GM23338 (cell line): ENCODE results near the gene COMP. TPM values are rescaled to one million over a fixed set of nuclear protein-coding genes. Genes with fewer than 3 reads are reported as not detected.

Experiments used
- ATAC-seq: fragments of 200-7000 bp; cut with Tn5 transposase; 3 replicates; pipeline ENCODE4 v1.9.1; 2020
- DNase-seq: peaks from one replicate; pipeline ENCODE4 v3.0.0-alpha.2; 2015; ENCODE audit warnings: low spot score
- H2AFZ ChIP-seq: fragments of 200-600 bp; sonication (generic); 2 replicates; pipeline ENCODE4 v1.8.0; 2016; ENCODE audit warnings: antibody characterized with exemption, mild to moderate bottlenecking, moderate library complexity
- H3F3A ChIP-seq: fragments of 200-600 bp; sonication (generic); replicated peaks from 2 replicates; pipeline ENCODE4 v1.8.0; 2017; ENCODE audit warnings: antibody characterized with exemption, mixed run types, low read depth
- H3K27ac ChIP-seq: fragments of 200-600 bp; sonication (generic); 2 replicates; pipeline ENCODE4 v1.6.1; 2016; ENCODE audit warnings: low read depth
- H3K27me3 ChIP-seq: fragments of 200-600 bp; sonication (generic); 2 replicates; pipeline ENCODE4 v1.8.0; 2016; ENCODE audit warnings: mild to moderate bottlenecking, mixed run types, moderate library complexity; ENCODE audit not compliant: insufficient read depth
- H3K36me3 ChIP-seq: fragments of 200-600 bp; sonication (generic); 2 replicates; pipeline ENCODE4 v1.8.0; 2016; ENCODE audit warnings: mild to moderate bottlenecking; ENCODE audit not compliant: insufficient read depth
- H3K4me1 ChIP-seq: fragments of 200-600 bp; sonication (generic); 2 replicates; pipeline ENCODE4 v1.8.0; 2016; ENCODE audit warnings: mild to moderate bottlenecking, moderate library complexity; ENCODE audit not compliant: insufficient read depth
- H3K4me2 ChIP-seq: fragments of 200-600 bp; sonication (generic); 2 replicates; pipeline ENCODE4 v1.7.1; 2017; ENCODE audit warnings: mixed run types
- H3K4me3 ChIP-seq: fragments of 200-600 bp; sonication (generic); 2 replicates; pipeline ENCODE4 v1.6.1; 2016; ENCODE audit warnings: mixed run types
- H3K79me2 ChIP-seq: fragments of 200-600 bp; sonication (generic); replicated peaks from 2 replicates; pipeline ENCODE4 v1.8.0; 2017; ENCODE audit warnings: mild to moderate bottlenecking; ENCODE audit not compliant: insufficient read depth
- H3K9me2 ChIP-seq: fragments of 200-600 bp; sonication (generic); 2 replicates; pipeline ENCODE4 v1.8.0; 2017; ENCODE audit not compliant: insufficient read depth
- H4K20me1 ChIP-seq: fragments of 200-600 bp; sonication (generic); replicated peaks from 2 replicates; pipeline ENCODE4 v1.8.0; 2017; ENCODE audit warnings: mild to moderate bottlenecking; ENCODE audit not compliant: insufficient read depth
- H3K27ac Mint-ChIP-seq: 2 replicates; pipeline ENCODE4 v1.8.0; 2020; ENCODE audit warnings: inconsistent platforms, mild to moderate bottlenecking, moderate library complexity, mixed read lengths
- H3K27me3 Mint-ChIP-seq: 3 replicates; pipeline ENCODE4 v1.8.0; 2022; ENCODE audit warnings: low read depth, mild to moderate bottlenecking, moderate library complexity, mixed read lengths, inconsistent platforms; ENCODE audit not compliant: insufficient read depth, poor library complexity
- H3K36me3 Mint-ChIP-seq: 3 replicates; pipeline ENCODE4 v1.8.0; 2021; ENCODE audit warnings: low read depth, mild to moderate bottlenecking, inconsistent platforms, moderate library complexity, mixed read lengths
- H3K4me1 Mint-ChIP-seq: 3 replicates; pipeline ENCODE4 v1.8.0; 2020; ENCODE audit warnings: mild to moderate bottlenecking, inconsistent platforms, mixed read lengths
- H3K4me3 Mint-ChIP-seq: 3 replicates; pipeline ENCODE4 v1.8.0; 2021; ENCODE audit warnings: moderate library complexity, mild to moderate bottlenecking, inconsistent platforms, mixed read lengths
- H3K9me3 Mint-ChIP-seq: 3 replicates; pipeline ENCODE4 v1.8.0; 2020; ENCODE audit warnings: moderate library complexity, mild to moderate bottlenecking, inconsistent platforms, mixed read lengths
- CREB1 ChIP-seq: fragments of 250-450 bp; sonication (Bioruptor Pico); IDR thresholded peaks from 2 replicates; pipeline ENCODE4 v1.5.0; 2020; ENCODE audit warnings: low read depth, mild to moderate bottlenecking, moderate library complexity
- CTCF ChIP-seq, 2 experiments: fragments of 200-600 bp in 1 of 2; sonication (generic) in 1 of 2; conservative IDR thresholded peaks; 2 replicates each; pipeline versions ENCODE4 v1.5.1 to v1.6.1; 2016 to 2017; ENCODE audit warnings: antibody characterized with exemption in 2 of 2, low read depth in 2 of 2, mild to moderate bottlenecking in 2 of 2, moderate library complexity in 1 of 2
- ETS1 ChIP-seq: IDR thresholded peaks from 2 replicates; pipeline ENCODE4 v1.6.1; 2016; ENCODE audit warnings: antibody characterized with exemption
- EZH2 ChIP-seq: fragments of 200-600 bp; sonication (generic); IDR thresholded peaks from one replicate; pipeline ENCODE4 v1.8.0; 2017; ENCODE audit warnings: antibody characterized with exemption, mild to moderate bottlenecking, low read depth; ENCODE audit not compliant: unreplicated experiment
- EZH2phosphoT487 ChIP-seq: fragments of 200-600 bp; sonication (generic); IDR thresholded peaks from one replicate; pipeline ENCODE4 v1.8.1; 2018; ENCODE audit warnings: antibody characterized with exemption; ENCODE audit not compliant: unreplicated experiment
- JUNB ChIP-seq: IDR thresholded peaks from one replicate; pipeline ENCODE4 v1.6.1; 2016; ENCODE audit warnings: antibody characterized with exemption; ENCODE audit not compliant: unreplicated experiment
- REST ChIP-seq: IDR thresholded peaks from one replicate; pipeline ENCODE4 v1.6.1; 2018; ENCODE audit warnings: antibody characterized with exemption; ENCODE audit not compliant: unreplicated experiment
- STAT1 ChIP-seq: IDR thresholded peaks from one replicate; pipeline ENCODE4 v1.6.1; 2016; ENCODE audit warnings: antibody characterized with exemption; ENCODE audit not compliant: unreplicated experiment
- ZNF114 ChIP-seq: fragments of 250-450 bp; sonication (Bioruptor Pico); IDR thresholded peaks from 2 replicates; pipeline ENCODE4 v1.5.0; 2020; ENCODE audit warnings: mild to moderate bottlenecking, moderate library complexity
- ZNF331 ChIP-seq: fragments of 250-450 bp; sonication (Bioruptor Pico); IDR thresholded peaks from 2 replicates; pipeline ENCODE4 v1.5.0; 2020; ENCODE audit warnings: low read depth, mild to moderate bottlenecking, moderate library complexity
- polyA plus RNA-seq: library from polyadenylated mRNA; unstranded; fragments of >200 nt; fragmentation: Nextera tagmentation; extraction: Ambion mirVana; gene quantifications from 2 replicates; pipeline ENCODE4 v1.2.1, GENCODE V29; 2016
- total RNA-seq: library from RNA; depleted of rRNA; stranded (reverse); fragments of >200 nt; shearing (Covaris generic); gene quantifications from 2 replicates; pipeline ENCODE4 v1.2.3, GENCODE V29; 2014

COMP gene
- total and polyA plus RNA-seq, 2 experiments from 2014 or later = 0.58 to 0.63 TPM

- Histone ChIP-seq H3K79me2 (no peaks in the 10 kb centered on the region), H2AFZ (no peak overlapping the region), H3K27me3 (peaks cover 36% of the 10 kb centered on the region), H3K4me2 (no peak overlapping the region), H3F3A (0 out of 2 replicates have a peak, but pooled peaks cover 3% of the 10 kb centered on the region), H3K36me3 (no peaks in the 10 kb centered on the region), H4K20me1 (peaks cover 7% of the 10 kb centered on the region), H3K27ac (no peak overlapping the region), H3K4me1 (no peaks in the 10 kb centered on the region), H3K4me3 (no peak overlapping the region), H3K9me2 (no peaks in the 10 kb centered on the region)
- no peaks in the 10 kb centered on the region for H3K9me3 Mint-ChIP-seq
- H3K27ac Mint-ChIP-seq = no peak overlapping the region
- DNase-seq = no peak
- peaks cover 34% of the 10 kb centered on the region for H3K27me3 Mint-ChIP-seq
- TF ChIP-seq ZNF114 (CRISPR knock-in tag) (no peak), STAT1 (no peak), JUNB (no peak)
- no peaks in the 10 kb centered on the region for H3K36me3 Mint-ChIP-seq
- H3K4me3 Mint-ChIP-seq = no peak overlapping the region
- ATAC-seq = no peak
- H3K4me1 Mint-ChIP-seq = peaks cover 8% of the 10 kb centered on the region; the same call in 2 of the 3 replicates
These were observed 29.5 kb downstream of the COMP start for GRCh38 chr19:18761531-18762110.

GRCh38 chr19:18760440-18761383, 30.4 kb downstream of the COMP start:
- H3K27ac Mint-ChIP-seq = no peak overlapping the region
- no peaks in the 10 kb centered on the region for H3K9me3 Mint-ChIP-seq
- H3K4me3 ChIP-seq = no peak overlapping the region
- H2AFZ ChIP-seq = no peak overlapping the region
- H3K36me3 Mint-ChIP-seq = no peaks in the 10 kb centered on the region
- peaks cover 8% of the 10 kb centered on the region; the same call in 2 of the 3 replicates for H3K4me1 Mint-ChIP-seq
- H3K4me1 ChIP-seq = no peaks in the 10 kb centered on the region
- H4K20me1 ChIP-seq = peaks cover 4% of the 10 kb centered on the region
- no peaks in the 10 kb centered on the region for H3K79me2 ChIP-seq
- H3K27ac ChIP-seq = no peak overlapping the region
- no peaks in the 10 kb centered on the region for H3K36me3 ChIP-seq
- DNase-seq = no peak
- H3F3A ChIP-seq = 0 out of 2 replicates have a peak, but pooled peaks cover 3% of the 10 kb centered on the region
- peaks cover 27% of the 10 kb centered on the region for H3K27me3 ChIP-seq
- H3K9me2 ChIP-seq = no peaks in the 10 kb centered on the region
- no peak for ATAC-seq
- H3K4me2 ChIP-seq = no peak overlapping the region
- H3K4me3 Mint-ChIP-seq = no peak overlapping the region
- peaks cover 32% of the 10 kb centered on the region for H3K27me3 Mint-ChIP-seq
- TF ChIP-seq ZNF331 (CRISPR knock-in tag) = no peak
- TF ChIP-seq REST = no peak
- TF ChIP-seq EZH2phosphoT487 = no peak
- TF ChIP-seq ZNF114 (CRISPR knock-in tag) = no peak
- no peak for TF ChIP-seq JUNB
- TF ChIP-seq CREB1 = no peak
- TF ChIP-seq EZH2 = no peak
- no peak for TF ChIP-seq STAT1
- no peak for TF ChIP-seq ETS1
- no peak for TF ChIP-seq CTCF (conservative IDR thresholded peaks at IDR 0.05; ENCODE audit: low read depth in 2 of 2)
